HEK293 (cell line): ENCODE data around the gene SULT2B1.

ENCODE experiments used
- CTCF ChIA-PET: fragments of 350-600 bp; formaldehyde crosslinking; extraction: SDS; loops from one replicate; lab custom pipeline; 2021; ENCODE audit warnings: antibody characterized with exemption; lab: Yijun Ruan, JAX
- POLR2A ChIA-PET: fragments of 300-600 bp; formaldehyde crosslinking; extraction: SDS; loops from one replicate; lab custom pipeline; 2020; ENCODE audit warnings: antibody characterized with exemption, inconsistent platforms; lab: Yijun Ruan, JAX
- H3K27ac ChIP-seq: fragments of 200-500 bp; sonication (Bioruptor generic); 2 replicates; pipeline ENCODE4 v1.5.1; 2014; ENCODE audit warnings: low read depth, low read length, control low read depth, inconsistent platforms; ENCODE audit errors: extremely low read depth
- H3K36me3 ChIP-seq, 2 experiments: fragments of 200-500 bp in 1 of 2; sonication (Bioruptor generic) in 1 of 2; 1 replicate in 1 of 2; 2 replicates in 1 of 2; pipeline ENCODE4 v1.5.1; 2014 to 2017; ENCODE audit warnings: inconsistent platforms in 2 of 2, low read length in 2 of 2; ENCODE audit not compliant: control insufficient read depth in 2 of 2, insufficient read depth in 1 of 2
- H3K4me1 ChIP-seq: fragments of 200-500 bp; sonication (Bioruptor generic); 2 replicates; pipeline ENCODE4 v1.5.1; 2014; ENCODE audit warnings: mild to moderate bottlenecking, low read length, inconsistent platforms; ENCODE audit not compliant: control insufficient read depth, insufficient read depth
- H3K4me3 ChIP-seq: 2 replicates; pipeline ENCODE4 v1.5.1; 2011; ENCODE audit warnings: low read depth, mild to moderate bottlenecking, control low read depth, low read length, moderate library complexity
- H3K9me3 ChIP-seq: fragments of 200-500 bp; sonication (Bioruptor generic); 2 replicates; pipeline ENCODE4 v1.5.1; 2014; ENCODE audit warnings: low read depth, low read length, inconsistent platforms; ENCODE audit not compliant: control insufficient read depth, insufficient read depth
- EGR2 ChIP-seq: fragments of 450-650 bp; formaldehyde crosslinking; IDR thresholded peaks from 2 replicates; pipeline ENCODE4 v1.5.1; 2016; ENCODE audit warnings: low read depth, missing biosample characterization, missing genetic modification characterization
- GFI1B ChIP-seq: fragments of 450-650 bp; formaldehyde crosslinking; IDR thresholded peaks from 2 replicates; pipeline ENCODE4 v1.5.1; 2016; ENCODE audit warnings: missing biosample characterization, missing genetic modification characterization
- KLF1 ChIP-seq: fragments of 450-650 bp; formaldehyde crosslinking; IDR thresholded peaks from 2 replicates; pipeline ENCODE4 v1.5.1; 2016; ENCODE audit warnings: missing biosample characterization, missing genetic modification characterization
- PRDM1 ChIP-seq: fragments of 450-650 bp; formaldehyde crosslinking; IDR thresholded peaks from 2 replicates; pipeline ENCODE4; 2016; ENCODE audit warnings: missing biosample characterization, missing genetic modification characterization
- PRDM10 ChIP-seq: fragments of 450-650 bp; formaldehyde crosslinking; IDR thresholded peaks from 2 replicates; pipeline ENCODE4 v1.5.1; 2016; ENCODE audit warnings: missing biosample characterization, missing genetic modification characterization
- SCRT1 ChIP-seq: fragments of 450-650 bp; formaldehyde crosslinking; IDR thresholded peaks from 2 replicates; pipeline ENCODE4 v1.5.1; 2016; ENCODE audit warnings: missing biosample characterization, missing genetic modification characterization, borderline replicate concordance
- SCRT2 ChIP-seq: fragments of 450-650 bp; formaldehyde crosslinking; IDR thresholded peaks from 2 replicates; pipeline ENCODE4 v1.5.1; 2016; ENCODE audit warnings: missing biosample characterization, missing genetic modification characterization
- SP3 ChIP-seq: fragments of 450-650 bp; formaldehyde crosslinking; IDR thresholded peaks from 2 replicates; pipeline ENCODE4 v1.5.1; 2016; ENCODE audit warnings: missing biosample characterization, missing genetic modification characterization
- ZBTB17 ChIP-seq: fragments of 450-650 bp; formaldehyde crosslinking; IDR thresholded peaks from 2 replicates; pipeline ENCODE4 v1.5.1; 2016; ENCODE audit warnings: missing biosample characterization, missing genetic modification characterization
- ZBTB44 ChIP-seq: fragments of 450-650 bp; IDR thresholded peaks from 2 replicates; pipeline ENCODE4 v1.5.1; 2018; ENCODE audit warnings: missing biosample characterization, mild to moderate bottlenecking, missing genetic modification characterization
- ZBTB48 ChIP-seq: fragments of 450-650 bp; formaldehyde crosslinking; IDR thresholded peaks from 2 replicates; pipeline ENCODE4 v1.5.1; 2016; ENCODE audit warnings: missing biosample characterization, missing genetic modification characterization
- ZBTB6 ChIP-seq: fragments of 450-650 bp; formaldehyde crosslinking; IDR thresholded peaks from 2 replicates; pipeline ENCODE4 v1.5.1; 2017; ENCODE audit warnings: missing biosample characterization, missing genetic modification characterization
- ZFP69B ChIP-seq: fragments of 450-650 bp; formaldehyde crosslinking; IDR thresholded peaks from 2 replicates; pipeline ENCODE4 v1.5.1; 2016; ENCODE audit warnings: missing biosample characterization, missing genetic modification characterization
- ZNF133 ChIP-seq: fragments of 450-650 bp; formaldehyde crosslinking; IDR thresholded peaks from 2 replicates; pipeline ENCODE4 v1.5.1; 2016; ENCODE audit warnings: missing biosample characterization, missing genetic modification characterization
- ZNF239 ChIP-seq: fragments of 450-650 bp; formaldehyde crosslinking; IDR thresholded peaks from 2 replicates; pipeline ENCODE4 v1.5.1; 2016; ENCODE audit warnings: missing biosample characterization, missing genetic modification characterization
- ZNF335 ChIP-seq: fragments of 450-650 bp; formaldehyde crosslinking; conservative IDR thresholded peaks from 2 replicates; pipeline ENCODE4 v1.5.1; 2016; ENCODE audit warnings: missing biosample characterization, missing genetic modification characterization
- ZNF362 ChIP-seq: fragments of 450-650 bp; formaldehyde crosslinking; IDR thresholded peaks from 2 replicates; pipeline ENCODE4 v1.5.1; 2016; ENCODE audit warnings: missing biosample characterization, missing genetic modification characterization
- ZNF501 ChIP-seq: fragments of 450-650 bp; formaldehyde crosslinking; IDR thresholded peaks from 2 replicates; pipeline ENCODE4 v1.5.1; 2016; ENCODE audit warnings: missing biosample characterization, missing genetic modification characterization
- ZNF510 ChIP-seq: fragments of 450-650 bp; formaldehyde crosslinking; IDR thresholded peaks from 2 replicates; pipeline ENCODE4 v1.5.1; 2018; ENCODE audit warnings: mild to moderate bottlenecking, missing genetic modification characterization, missing biosample characterization; ENCODE audit not compliant: insufficient replicate concordance
- ZNF600 ChIP-seq: fragments of 450-650 bp; formaldehyde crosslinking; IDR thresholded peaks from 2 replicates; pipeline ENCODE4 v1.5.1; 2016; ENCODE audit warnings: missing biosample characterization, missing genetic modification characterization
- ZNF610 ChIP-seq: fragments of 450-650 bp; formaldehyde crosslinking; IDR thresholded peaks from 2 replicates; pipeline ENCODE4 v1.5.1; 2016; ENCODE audit warnings: missing biosample characterization, missing genetic modification characterization, borderline replicate concordance
- ZNF623 ChIP-seq: fragments of 450-650 bp; formaldehyde crosslinking; IDR thresholded peaks from 2 replicates; pipeline ENCODE4 v1.5.1; 2016; ENCODE audit warnings: missing biosample characterization, missing genetic modification characterization
- ZSCAN30 ChIP-seq: fragments of 450-650 bp; IDR thresholded peaks from 2 replicates; pipeline ENCODE4 v1.5.1; 2018; ENCODE audit warnings: missing biosample characterization, mild to moderate bottlenecking, missing genetic modification characterization, moderate library complexity

Gene SULT2B1

GRCh38 chr19:48540110-48540509 is 11.9 kb upstream of the SULT2B1 start:
- H3K9me3 ChIP-seq: no peaks in the 10 kb centered on the region
- TF ChIP-seq SCRT2 (no peak; the same call in 1 of the 2 replicates), ZBTB17 (tag by site-specific recombination) (peak; percentile 97), ZBTB44 (peak; percentile 65; the same call in 1 of the 2 replicates), ZNF510 (tag by site-specific recombination) (no peak), ZNF501 (tag by site-specific recombination) (0 out of 2 replicates have a peak, but pooled peaks have one; percentile 5), PRDM1 (tag by site-specific recombination) (0 out of 2 replicates have a peak, but pooled peaks have one; percentile 18), ZNF239 (tag by site-specific recombination) (no peak), ZNF335 (tag by site-specific recombination) (peak; percentile 10; the same call in 1 of the 2 replicates), ZNF600 (tag by site-specific recombination) (peak; percentile 92)
- no peaks in the 10 kb centered on the region; the same call in 1 of the 2 replicates for H3K4me1 ChIP-seq
- POLR2A ChIA-PET: interaction anchor here (0.6 to 1.6 kb wide), 5 partner anchors 14 to 495 kb away, joined by 3 to 6 read pairs (median 4); no protein-coding TSS in a partner anchor
- CTCF ChIA-PET: interaction anchor here (1.0 to 3.6 kb wide), 5 partner anchors 33 to 50 kb away, joined by 3 to 17 read pairs (median 6); no protein-coding TSS in a partner anchor
- no peaks in the 10 kb centered on the region for H3K36me3 ChIP-seq
- H3K4me3 ChIP-seq: no peak overlapping the region
- no peak overlapping the region for H3K27ac ChIP-seq

- no peaks in the 10 kb centered on the region; the same call in 1 of the 2 replicates for H3K4me1 ChIP-seq
- no peak overlapping the region for H3K27ac ChIP-seq
- no peak overlapping the region for H3K4me3 ChIP-seq
- H3K36me3 ChIP-seq: no peaks in the 10 kb centered on the region
- H3K9me3 ChIP-seq: no peaks in the 10 kb centered on the region
- CTCF ChIA-PET: interaction anchor here (0.6 to 3.6 kb wide), 2 partner anchors 43 to 151 kb away, joined by 4 to 17 read pairs; no protein-coding TSS in a partner anchor
- POLR2A ChIA-PET: no interaction called here
- no peak for TF ChIP-seq ZNF133 (tag by site-specific recombination)
- TF ChIP-seq ZNF623 (tag by site-specific recombination): peak; percentile 97
- no peak for TF ChIP-seq GFI1B
Observed at GRCh38 chr19:48541813-48542212, 10.2 kb upstream of the SULT2B1 start.

GRCh38 chr19:48543121-48543710 is 8.8 kb upstream of the SULT2B1 start:
- Histone ChIP-seq H3K36me3 (no peaks in the 10 kb centered on the region), H3K4me3 (no peak overlapping the region), H3K27ac (no peak overlapping the region), H3K4me1 (no peaks in the 10 kb centered on the region; the same call in 1 of the 2 replicates), H3K9me3 (no peaks in the 10 kb centered on the region)
- CTCF ChIA-PET: no interaction called here
- POLR2A ChIA-PET: interaction anchor here (1.1 kb wide), 1 partner anchor 29 kb away, joined by 3 read pairs; no protein-coding TSS in a partner anchor
- TF ChIP-seq ZNF600 (tag by site-specific recombination): peak; percentile 18; the same call in 1 of the 2 replicates
- TF ChIP-seq EGR2 (tag by site-specific recombination): peak; percentile 69; the same call in 1 of the 2 replicates
- TF ChIP-seq ZSCAN30 (tag by site-specific recombination): no peak
- TF ChIP-seq SCRT1: peak; percentile 99
- TF ChIP-seq PRDM10 (tag by site-specific recombination): 0 out of 2 replicates have a peak, but pooled peaks have one; percentile 8
- TF ChIP-seq KLF1 (tag by site-specific recombination): peak; percentile 52
- 0 out of 2 replicates have a peak, but pooled peaks have one; percentile 32 for TF ChIP-seq ZFP69B (tag by site-specific recombination)
- TF ChIP-seq ZNF362 (tag by site-specific recombination): peak; percentile 56; the same call in 1 of the 2 replicates
- peak; percentile 45; the same call in 1 of the 2 replicates for TF ChIP-seq SP3 (tag by site-specific recombination)
- no peak for TF ChIP-seq ZBTB6 (tag by site-specific recombination)
- TF ChIP-seq ZNF610: no peak
- 0 out of 2 replicates have a peak, but pooled peaks have one; percentile 33 for TF ChIP-seq ZBTB48 (tag by site-specific recombination)
- peak; percentile 99 for TF ChIP-seq SCRT2
